ENCODE data around the gene FSD1.
"Not testable (repeated sequence)": the region's sequence is repeated elsewhere in the genome, so short reads cannot be mapped to it uniquely, and the experiment has no call there.

The FSD1 gene

GRCh38 chr19:4347521-4347920 lies 43.1 kb downstream of the FSD1 start:
- Histone ChIP-seq H3K4me3 (ENCODE audit: low read length, poor library complexity, severe bottlenecking) (no peak overlapping the region), H3K36me3 (ENCODE audit: insufficient read depth, low read length) (no peaks in the 10 kb centered on the region), H3K27me3 (ENCODE audit: insufficient read depth, low read length, poor library complexity, severe bottlenecking) (no peaks in the 10 kb centered on the region), H3K79me2 (ENCODE audit: insufficient read depth, low read length) (peaks cover 8% of the 10 kb centered on the region), H3K9ac (ENCODE audit: low read depth, low read length, poor library complexity, severe bottlenecking) (no peak overlapping the region), H3F3A (ENCODE audit: low read depth) (no peaks in the 10 kb centered on the region), H3K4me1 (ENCODE audit: insufficient read depth, low read length, poor library complexity, severe bottlenecking) (peaks cover 15% of the 10 kb centered on the region), H2AFZ (ENCODE audit: low read length) (no peak overlapping the region), H3K4me2 (ENCODE audit: low read depth, low read length, poor library complexity, severe bottlenecking) (no peak overlapping the region), H4K20me1 (ENCODE audit: insufficient read depth, low read length, poor library complexity, severe bottlenecking) (peaks cover 6% of the 10 kb centered on the region), H3K9me2 (replicated peaks; ENCODE audit: low read depth, low read length) (no peaks in the 10 kb centered on the region), H3K9me3 (ENCODE audit: insufficient read depth, low read depth, low read length) (no peaks in the 10 kb centered on the region)
- TF ChIP-seq EZH2phosphoT487 (IDR thresholded peaks at IDR 0.05; ENCODE audit: borderline replicate concordance), result no peak
- TF ChIP-seq, protein P1, sequence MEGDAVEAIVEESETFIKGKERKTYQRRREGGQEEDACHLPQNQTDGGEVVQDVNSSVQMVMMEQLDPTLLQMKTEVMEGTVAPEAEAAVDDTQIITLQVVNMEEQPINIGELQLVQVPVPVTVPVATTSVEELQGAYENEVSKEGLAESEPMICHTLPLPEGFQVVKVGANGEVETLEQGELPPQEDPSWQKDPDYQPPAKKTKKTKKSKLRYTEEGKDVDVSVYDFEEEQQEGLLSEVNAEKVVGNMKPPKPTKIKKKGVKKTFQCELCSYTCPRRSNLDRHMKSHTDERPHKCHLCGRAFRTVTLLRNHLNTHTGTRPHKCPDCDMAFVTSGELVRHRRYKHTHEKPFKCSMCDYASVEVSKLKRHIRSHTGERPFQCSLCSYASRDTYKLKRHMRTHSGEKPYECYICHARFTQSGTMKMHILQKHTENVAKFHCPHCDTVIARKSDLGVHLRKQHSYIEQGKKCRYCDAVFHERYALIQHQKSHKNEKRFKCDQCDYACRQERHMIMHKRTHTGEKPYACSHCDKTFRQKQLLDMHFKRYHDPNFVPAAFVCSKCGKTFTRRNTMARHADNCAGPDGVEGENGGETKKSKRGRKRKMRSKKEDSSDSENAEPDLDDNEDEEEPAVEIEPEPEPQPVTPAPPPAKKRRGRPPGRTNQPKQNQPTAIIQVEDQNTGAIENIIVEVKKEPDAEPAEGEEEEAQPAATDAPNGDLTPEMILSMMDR (conservative IDR thresholded peaks at IDR 0.05; ENCODE audit: low read length), result no peak

- not testable (repeated sequence) for H3K27me3 ChIP-seq (ENCODE audit: insufficient read depth, low read length, poor library complexity, severe bottlenecking); H2AFZ ChIP-seq (ENCODE audit: low read length); H3K9me2 ChIP-seq (replicated peaks; ENCODE audit: low read depth, low read length); H3K9me3 ChIP-seq (ENCODE audit: insufficient read depth, low read depth, low read length); H3F3A ChIP-seq (ENCODE audit: low read depth); H4K20me1 ChIP-seq (ENCODE audit: insufficient read depth, low read length, poor library complexity, severe bottlenecking); H3K9ac ChIP-seq (ENCODE audit: low read depth, low read length, poor library complexity, severe bottlenecking); H3K36me3 ChIP-seq (ENCODE audit: insufficient read depth, low read length); H3K79me2 ChIP-seq (ENCODE audit: insufficient read depth, low read length); H3K4me2 ChIP-seq (ENCODE audit: low read depth, low read length, poor library complexity, severe bottlenecking); H3K4me3 ChIP-seq (ENCODE audit: low read length, poor library complexity, severe bottlenecking)
- peaks cover 11% of the 10 kb centered on the region for H3K4me1 ChIP-seq (ENCODE audit: insufficient read depth, low read length, poor library complexity, severe bottlenecking)
These were observed 44.8 kb downstream of the FSD1 start for GRCh38 chr19:4349225-4349624.

DNA sequence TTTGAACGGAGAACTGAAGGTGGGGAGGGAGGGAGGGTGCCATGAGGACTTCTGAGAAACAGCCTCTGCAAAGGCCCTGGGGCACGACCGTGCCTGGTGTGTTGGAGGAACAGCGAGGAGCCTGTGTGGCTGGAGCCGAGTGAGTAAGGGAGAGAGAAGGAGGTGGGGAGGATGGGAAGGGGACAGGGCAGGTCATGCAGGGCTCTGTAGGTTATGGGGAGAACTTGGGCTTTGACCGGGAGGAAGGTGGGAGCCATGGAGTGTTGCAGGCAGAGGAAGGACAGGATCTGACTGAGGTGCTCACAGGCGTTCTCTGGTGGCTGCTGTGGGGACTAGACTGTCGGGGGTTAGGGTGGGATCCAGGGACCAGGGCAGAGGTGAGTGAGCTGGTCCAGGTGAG lies 45.7 kb downstream of the FSD1 start:
- no peaks in the 10 kb centered on the region for H3K9me2 ChIP-seq (replicated peaks; ENCODE audit: low read depth, low read length)
- H3K4me2 ChIP-seq (ENCODE audit: low read depth, low read length, poor library complexity, severe bottlenecking), result no peak overlapping the region
- TF ChIP-seq, protein P1 (conservative IDR thresholded peaks at IDR 0.05; ENCODE audit: low read length), result no peak
- no peak for TF ChIP-seq EZH2phosphoT487 (IDR thresholded peaks at IDR 0.05; ENCODE audit: borderline replicate concordance)
- H3K27me3 ChIP-seq (ENCODE audit: insufficient read depth, low read length, poor library complexity, severe bottlenecking), result no peaks in the 10 kb centered on the region
- peaks cover 8% of the 10 kb centered on the region for H3K4me1 ChIP-seq (ENCODE audit: insufficient read depth, low read length, poor library complexity, severe bottlenecking)
- H3K4me3 ChIP-seq (ENCODE audit: low read length, poor library complexity, severe bottlenecking), result no peak overlapping the region
- no peak overlapping the region for H2AFZ ChIP-seq (ENCODE audit: low read length)
- H3K79me2 ChIP-seq (ENCODE audit: insufficient read depth, low read length), result no peaks in the 10 kb centered on the region
- H3K36me3 ChIP-seq (ENCODE audit: insufficient read depth, low read length), result no peaks in the 10 kb centered on the region
- peaks cover 3% of the 10 kb centered on the region for H4K20me1 ChIP-seq (ENCODE audit: insufficient read depth, low read length, poor library complexity, severe bottlenecking)
- H3K9me3 ChIP-seq (ENCODE audit: insufficient read depth, low read depth, low read length), result no peaks in the 10 kb centered on the region
- no peak overlapping the region for H3K9ac ChIP-seq (ENCODE audit: low read depth, low read length, poor library complexity, severe bottlenecking)
- H3F3A ChIP-seq (ENCODE audit: low read depth), result no peaks in the 10 kb centered on the region

DNA sequence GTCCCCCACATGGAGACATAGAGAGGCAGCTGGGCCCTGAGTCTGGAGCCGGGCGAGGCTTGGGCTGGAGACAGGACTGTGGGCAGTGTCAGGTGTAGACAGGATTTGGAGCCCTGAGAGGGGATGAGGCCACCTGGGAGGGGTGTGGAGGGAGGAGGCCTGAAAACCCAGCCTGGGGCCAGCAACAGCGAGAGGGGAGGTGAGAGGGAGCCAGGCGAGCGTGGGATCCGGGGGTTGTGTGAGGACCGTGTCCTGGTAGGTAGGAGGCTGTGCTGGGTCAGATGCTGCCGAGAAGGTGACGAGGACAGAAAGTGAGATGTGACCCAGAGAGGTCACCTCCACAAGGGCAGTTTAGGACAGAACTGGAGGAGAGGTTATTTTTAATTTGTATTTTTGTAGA lies 46.3 kb downstream of the FSD1 start:
- Histone ChIP-seq H3F3A (ENCODE audit: low read depth) (no peaks in the 10 kb centered on the region), H3K4me1 (ENCODE audit: insufficient read depth, low read length, poor library complexity, severe bottlenecking) (peaks cover 7% of the 10 kb centered on the region), H4K20me1 (ENCODE audit: insufficient read depth, low read length, poor library complexity, severe bottlenecking) (peaks cover 3% of the 10 kb centered on the region), H3K9ac (ENCODE audit: low read depth, low read length, poor library complexity, severe bottlenecking) (no peak overlapping the region), H3K27me3 (ENCODE audit: insufficient read depth, low read length, poor library complexity, severe bottlenecking) (no peaks in the 10 kb centered on the region), H3K36me3 (ENCODE audit: insufficient read depth, low read length) (no peaks in the 10 kb centered on the region), H3K9me2 (replicated peaks; ENCODE audit: low read depth, low read length) (no peaks in the 10 kb centered on the region), H3K4me2 (ENCODE audit: low read depth, low read length, poor library complexity, severe bottlenecking) (no peak overlapping the region), H3K9me3 (ENCODE audit: insufficient read depth, low read depth, low read length) (no peaks in the 10 kb centered on the region), H3K79me2 (ENCODE audit: insufficient read depth, low read length) (no peaks in the 10 kb centered on the region), H3K4me3 (ENCODE audit: low read length, poor library complexity, severe bottlenecking) (no peak overlapping the region), H2AFZ (ENCODE audit: low read length) (no peak overlapping the region)
- TF ChIP-seq, protein P1 (conservative IDR thresholded peaks at IDR 0.05; ENCODE audit: low read length), result no peak
- no peak for TF ChIP-seq EZH2phosphoT487 (IDR thresholded peaks at IDR 0.05; ENCODE audit: borderline replicate concordance)
